ENCODE data around the gene HMCN2. TPM values are rescaled to one million over a fixed set of nuclear protein-coding genes. Genes with fewer than 3 reads are reported as not detected.

Gene HMCN2
- total and polyA plus RNA-seq, 2 experiments from 2014 or later = 0.50 to 0.54 TPM

- no peaks in the 10 kb centered on the region for H4K20me1 ChIP-seq (ENCODE audit: insufficient read depth, poor library complexity, severe bottlenecking)
- no peaks in the 10 kb centered on the region for H3K9me2 ChIP-seq (replicated peaks; ENCODE audit: insufficient read depth)
- no peak overlapping the region for H3K27ac ChIP-seq
- DNase-seq (ENCODE audit: low spot score) = no peak
- no peak overlapping the region for H3K4me3 ChIP-seq
- no peaks in the 10 kb centered on the region for H3K4me1 ChIP-seq (ENCODE audit: insufficient read depth)
- H3K27me3 ChIP-seq = no peaks in the 10 kb centered on the region
- no peak overlapping the region for H2AFZ ChIP-seq
- H3K36me3 ChIP-seq (replicated peaks; ENCODE audit: insufficient read depth, low read depth) = no peaks in the 10 kb centered on the region
- 77% methylated on average over 6 of the region's 6 CpGs for WGBS (ENCODE audit: low lambda C conversion rate, missing lambda C conversion rate)
- no peaks in the 10 kb centered on the region for H3K9me3 ChIP-seq (ENCODE audit: low read depth)
- H3K4me2 ChIP-seq = no peak overlapping the region
- no peaks in the 10 kb centered on the region for H3K79me2 ChIP-seq
- no peak for TF ChIP-seq CTCF (IDR thresholded peaks at IDR 0.05; ENCODE audit: poor library complexity)
- no peak for TF ChIP-seq EZH2 (IDR thresholded peaks at IDR 0.05; ENCODE audit: borderline replicate concordance)
- TF ChIP-seq EZH2phosphoT487 (IDR thresholded peaks at IDR 0.05; ENCODE audit: low read depth, severe bottlenecking, unreplicated experiment) = no peak
Measured at GRCh38 chr9:130380920-130381469, 115.4 kb downstream of the HMCN2 start.

- Histone ChIP-seq H3K9me2 (replicated peaks; ENCODE audit: insufficient read depth) (no peaks in the 10 kb centered on the region), H3K36me3 (replicated peaks; ENCODE audit: insufficient read depth, low read depth) (no peaks in the 10 kb centered on the region), H3K4me3 (no peak overlapping the region), H4K20me1 (ENCODE audit: insufficient read depth, poor library complexity, severe bottlenecking) (no peaks in the 10 kb centered on the region), H3K4me1 (ENCODE audit: insufficient read depth) (no peaks in the 10 kb centered on the region), H3K27me3 (no peaks in the 10 kb centered on the region), H3K79me2 (no peaks in the 10 kb centered on the region), H3K27ac (no peak overlapping the region), H3K4me2 (no peak overlapping the region), H2AFZ (no peak overlapping the region), H3K9me3 (ENCODE audit: low read depth) (no peaks in the 10 kb centered on the region)
- no peak for TF ChIP-seq EZH2phosphoT487 (IDR thresholded peaks at IDR 0.05; ENCODE audit: low read depth, severe bottlenecking, unreplicated experiment)
- TF ChIP-seq EZH2 (IDR thresholded peaks at IDR 0.05; ENCODE audit: borderline replicate concordance) = no peak
- TF ChIP-seq CTCF (IDR thresholded peaks at IDR 0.05; ENCODE audit: poor library complexity) = no peak
- WGBS (ENCODE audit: low lambda C conversion rate, missing lambda C conversion rate) = 94% methylated on average over 8 of the region's 8 CpGs
- DNase-seq (ENCODE audit: low spot score) = no peak
Measured at GRCh38 chr9:130381660-130382059, 116.1 kb downstream of the HMCN2 start.

- no peaks in the 10 kb centered on the region for H3K27me3 ChIP-seq
- no peak overlapping the region for H2AFZ ChIP-seq
- no peaks in the 10 kb centered on the region for H3K4me1 ChIP-seq (ENCODE audit: insufficient read depth)
- no peaks in the 10 kb centered on the region for H4K20me1 ChIP-seq (ENCODE audit: insufficient read depth, poor library complexity, severe bottlenecking)
- DNase-seq (ENCODE audit: low spot score) = no peak
- H3K4me2 ChIP-seq = no peak overlapping the region
- no peak overlapping the region for H3K4me3 ChIP-seq
- H3K79me2 ChIP-seq = no peaks in the 10 kb centered on the region
- no peaks in the 10 kb centered on the region for H3K9me2 ChIP-seq (replicated peaks; ENCODE audit: insufficient read depth)
- TF ChIP-seq CTCF (IDR thresholded peaks at IDR 0.05; ENCODE audit: poor library complexity) (no peak), EZH2phosphoT487 (IDR thresholded peaks at IDR 0.05; ENCODE audit: low read depth, severe bottlenecking, unreplicated experiment) (no peak), EZH2 (IDR thresholded peaks at IDR 0.05; ENCODE audit: borderline replicate concordance) (no peak)
- WGBS (ENCODE audit: low lambda C conversion rate, missing lambda C conversion rate) = 78% methylated on average over 18 of the region's 18 CpGs
- H3K9me3 ChIP-seq (ENCODE audit: low read depth) = no peaks in the 10 kb centered on the region
- H3K36me3 ChIP-seq (replicated peaks; ENCODE audit: insufficient read depth, low read depth) = no peaks in the 10 kb centered on the region
- H3K27ac ChIP-seq = no peak overlapping the region
Measured at GRCh38 chr9:130382096-130382495, 116.5 kb downstream of the HMCN2 start.

Data from hepatocyte (in vitro differentiated cells).